ENCODE data around the gene ART1.

DNA sequence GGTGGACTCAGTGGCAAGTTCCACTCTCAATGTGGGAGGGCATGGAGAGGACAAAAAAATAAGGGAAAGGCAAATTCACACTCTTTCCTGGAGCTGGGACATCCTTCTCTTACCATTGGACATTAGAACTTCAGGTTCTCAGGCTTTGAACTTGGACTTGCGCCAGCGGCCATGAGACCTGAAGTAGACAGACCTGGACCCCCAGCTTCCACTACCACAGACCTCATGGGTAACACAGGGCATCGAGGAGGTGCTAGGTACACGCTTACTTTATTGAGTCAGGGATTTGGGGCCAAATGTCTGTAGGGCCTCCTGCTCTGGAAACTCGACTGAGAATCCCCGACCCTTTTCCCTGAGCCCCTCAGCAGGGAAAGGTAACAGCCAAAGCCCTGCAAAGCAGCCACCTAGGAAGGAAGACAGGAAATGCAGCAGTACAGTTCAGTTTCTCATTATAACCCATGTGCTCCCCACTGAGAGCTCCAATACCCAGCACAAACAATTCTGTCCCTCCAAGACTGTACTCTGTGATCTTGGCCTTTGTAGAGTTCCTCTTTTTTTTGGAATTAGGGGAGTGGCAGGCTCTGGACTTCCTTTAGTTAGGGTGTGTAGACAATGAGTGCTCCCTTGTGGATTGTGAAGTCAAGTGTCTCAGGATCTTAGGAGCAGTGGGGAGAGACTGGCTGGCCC lies 20.6 kb downstream of the ART1 start:
- TF ChIP-seq, protein P1, sequence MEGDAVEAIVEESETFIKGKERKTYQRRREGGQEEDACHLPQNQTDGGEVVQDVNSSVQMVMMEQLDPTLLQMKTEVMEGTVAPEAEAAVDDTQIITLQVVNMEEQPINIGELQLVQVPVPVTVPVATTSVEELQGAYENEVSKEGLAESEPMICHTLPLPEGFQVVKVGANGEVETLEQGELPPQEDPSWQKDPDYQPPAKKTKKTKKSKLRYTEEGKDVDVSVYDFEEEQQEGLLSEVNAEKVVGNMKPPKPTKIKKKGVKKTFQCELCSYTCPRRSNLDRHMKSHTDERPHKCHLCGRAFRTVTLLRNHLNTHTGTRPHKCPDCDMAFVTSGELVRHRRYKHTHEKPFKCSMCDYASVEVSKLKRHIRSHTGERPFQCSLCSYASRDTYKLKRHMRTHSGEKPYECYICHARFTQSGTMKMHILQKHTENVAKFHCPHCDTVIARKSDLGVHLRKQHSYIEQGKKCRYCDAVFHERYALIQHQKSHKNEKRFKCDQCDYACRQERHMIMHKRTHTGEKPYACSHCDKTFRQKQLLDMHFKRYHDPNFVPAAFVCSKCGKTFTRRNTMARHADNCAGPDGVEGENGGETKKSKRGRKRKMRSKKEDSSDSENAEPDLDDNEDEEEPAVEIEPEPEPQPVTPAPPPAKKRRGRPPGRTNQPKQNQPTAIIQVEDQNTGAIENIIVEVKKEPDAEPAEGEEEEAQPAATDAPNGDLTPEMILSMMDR (conservative IDR thresholded peaks at IDR 0.05; ENCODE audit: low read depth, low read length), result no peak
- TF ChIP-seq EZH2phosphoT487 (IDR thresholded peaks at IDR 0.05; ENCODE audit: borderline replicate concordance, low read length), result no peak

All from PC-3 (cell line).